Fibroblast of skin of abdomen (primary cell): ENCODE results near the gene MBOAT2.
"Not testable (repeated sequence)": the region's sequence is repeated elsewhere in the genome, so short reads cannot be mapped to it uniquely, and the experiment has no call there.

ENCODE experiments used
- DNase-seq: peaks from one replicate; pipeline ENCODE4 v3.0.0-alpha.2; 2013

MBOAT2 gene

GRCh38 chr2:8992643-8993042, 10.8 kb downstream of the MBOAT2 start:
- no peak for DNase-seq

- no peak for DNase-seq
Observed at GRCh38 chr2:8989536-8990079, 13.9 kb downstream of the MBOAT2 start.

GRCh38 chr2:8987410-8987809, 16.1 kb downstream of the MBOAT2 start:
- peak; percentile 73 for DNase-seq

- DNase-seq = no peak
Observed at GRCh38 chr2:8986327-8986976, 17.0 kb downstream of the MBOAT2 start.

- DNase-seq = peak; percentile 95
Observed at GRCh38 chr2:8985561-8986326, 17.7 kb downstream of the MBOAT2 start.

- DNase-seq = no peak
Observed at GRCh38 chr2:8984855-8985254, 18.6 kb downstream of the MBOAT2 start.

- peak; percentile 79 for DNase-seq
Observed at GRCh38 chr2:8984157-8984556, 19.3 kb downstream of the MBOAT2 start.

- no peak for DNase-seq
Observed at GRCh38 chr2:8983571-8983970, 19.9 kb downstream of the MBOAT2 start.

GRCh38 chr2:8981876-8982275, 21.6 kb downstream of the MBOAT2 start:
- no peak for DNase-seq

GRCh38 chr2:8980096-8980495, 23.4 kb downstream of the MBOAT2 start:
- peak; percentile 70 for DNase-seq

GRCh38 chr2:8977758-8978157, 25.7 kb downstream of the MBOAT2 start:
- no peak for DNase-seq

- peak; percentile 36 for DNase-seq
Observed at GRCh38 chr2:8976442-8977259, 26.8 kb downstream of the MBOAT2 start.

GRCh38 chr2:8974016-8974415, 29.5 kb downstream of the MBOAT2 start:
- DNase-seq = no peak

- not testable (repeated sequence) for DNase-seq
Observed at GRCh38 chr2:8973017-8973416, 30.5 kb downstream of the MBOAT2 start.

- not testable (repeated sequence) for DNase-seq
Observed at GRCh38 chr2:8972535-8972934, 30.9 kb downstream of the MBOAT2 start.

GRCh38 chr2:8969348-8969747, 34.1 kb downstream of the MBOAT2 start:
- not testable (repeated sequence) for DNase-seq

- DNase-seq = peak; percentile 61
Observed at GRCh38 chr2:8966123-8966908, 37.2 kb downstream of the MBOAT2 start.

- no peak for DNase-seq
Observed at GRCh38 chr2:8965216-8965969, 38.1 kb downstream of the MBOAT2 start.

- DNase-seq = no peak
Observed at GRCh38 chr2:8962890-8963289, 40.6 kb downstream of the MBOAT2 start.

- DNase-seq = no peak
Observed at GRCh38 chr2:8957628-8958027, 45.9 kb downstream of the MBOAT2 start.

- no peak for DNase-seq
Observed at GRCh38 chr2:8956774-8957173, 46.7 kb downstream of the MBOAT2 start.
